Measurements from ENCODE around the gene MAPK10.
"Not testable (repeated sequence)": the region's sequence is repeated elsewhere in the genome, so short reads cannot be mapped to it uniquely, and the experiment has no call there.

MAPK10 gene

DNA sequence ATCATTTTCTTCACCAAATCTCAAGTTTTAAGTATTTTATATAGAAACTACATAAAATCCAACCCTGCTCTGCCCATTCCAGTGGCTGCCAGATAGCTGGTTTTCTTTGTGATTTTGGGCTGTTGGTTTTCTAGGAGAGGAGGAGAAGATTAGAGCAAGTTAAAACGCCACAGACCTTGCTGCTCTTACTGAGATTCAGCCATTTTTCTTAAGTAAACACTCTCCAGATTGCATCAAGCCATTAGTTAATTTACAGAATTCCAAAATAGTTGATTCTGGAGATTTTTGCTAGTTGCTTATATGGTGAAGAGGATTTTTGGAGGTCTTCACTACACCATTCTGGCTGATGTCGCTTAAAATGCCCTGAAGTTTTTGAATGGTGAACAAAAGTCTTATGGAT, 366.2 kb downstream of the MAPK10 start:
- DNase-seq (ENCODE audit: low read depth in 1 of 2, low spot score in 1 of 2): no peak

DNA sequence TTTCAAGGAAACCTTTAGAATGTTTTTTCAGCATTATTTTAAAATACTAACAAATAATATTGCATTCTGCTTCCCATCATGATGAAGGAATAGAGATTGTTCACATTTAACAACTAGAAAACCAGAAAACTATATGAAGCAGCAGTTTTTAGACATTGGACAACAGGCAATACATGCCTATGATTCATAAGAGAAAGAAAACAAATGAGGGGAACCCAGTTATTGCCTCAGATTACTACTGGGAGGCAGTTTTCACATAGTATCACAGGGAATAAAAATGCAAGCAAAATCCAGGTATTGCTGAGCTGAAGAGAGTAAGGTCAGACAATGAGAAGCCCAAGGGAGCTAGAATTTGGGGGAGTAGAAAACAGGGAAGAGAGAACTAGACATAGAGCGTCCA, 373.6 kb downstream of the MAPK10 start:
- no peak for DNase-seq (ENCODE audit: low read depth in 1 of 2, low spot score in 1 of 2)

DNA sequence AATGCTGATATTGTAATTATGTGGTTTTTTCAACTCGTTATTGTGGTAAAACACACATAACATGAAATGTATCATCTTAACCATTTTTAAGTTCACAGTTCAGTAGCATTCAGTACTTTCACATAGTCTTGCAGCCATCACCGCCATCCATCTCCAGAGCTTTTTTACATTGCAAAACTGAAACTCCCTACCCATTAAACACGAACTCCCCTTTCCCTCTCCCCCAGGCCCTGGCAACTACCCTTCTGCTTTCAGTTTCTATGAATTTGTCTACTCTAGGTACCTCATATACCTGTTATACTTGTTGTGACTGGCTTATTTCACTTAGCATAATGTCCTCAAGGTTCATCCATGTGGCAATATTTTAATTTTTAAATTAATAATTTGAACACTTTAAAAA, 380.6 kb downstream of the MAPK10 start:
- DNase-seq (ENCODE audit: low read depth in 1 of 2, low spot score in 1 of 2): no peak

DNA sequence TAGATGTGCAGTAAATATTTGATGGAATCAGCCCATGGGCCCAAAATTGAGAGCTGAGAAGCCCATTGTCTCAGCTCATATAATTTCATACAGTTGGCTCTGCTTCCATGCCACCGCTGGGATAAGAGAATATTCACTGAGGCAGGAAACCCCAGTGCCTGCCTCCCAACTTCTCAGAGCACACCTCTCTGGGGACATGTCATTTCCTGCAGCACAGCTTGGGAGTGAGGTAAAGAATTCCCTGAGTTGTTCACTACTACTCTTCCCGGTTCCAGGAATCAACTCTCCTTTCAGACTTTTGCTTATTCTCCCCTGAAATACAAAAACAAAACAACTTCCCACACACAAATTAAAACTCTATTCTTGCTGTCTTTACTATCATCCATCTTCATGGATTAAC, 389.3 kb downstream of the MAPK10 start:
- DNase-seq (ENCODE audit: low read depth in 1 of 2, low spot score in 1 of 2): no peak

DNA sequence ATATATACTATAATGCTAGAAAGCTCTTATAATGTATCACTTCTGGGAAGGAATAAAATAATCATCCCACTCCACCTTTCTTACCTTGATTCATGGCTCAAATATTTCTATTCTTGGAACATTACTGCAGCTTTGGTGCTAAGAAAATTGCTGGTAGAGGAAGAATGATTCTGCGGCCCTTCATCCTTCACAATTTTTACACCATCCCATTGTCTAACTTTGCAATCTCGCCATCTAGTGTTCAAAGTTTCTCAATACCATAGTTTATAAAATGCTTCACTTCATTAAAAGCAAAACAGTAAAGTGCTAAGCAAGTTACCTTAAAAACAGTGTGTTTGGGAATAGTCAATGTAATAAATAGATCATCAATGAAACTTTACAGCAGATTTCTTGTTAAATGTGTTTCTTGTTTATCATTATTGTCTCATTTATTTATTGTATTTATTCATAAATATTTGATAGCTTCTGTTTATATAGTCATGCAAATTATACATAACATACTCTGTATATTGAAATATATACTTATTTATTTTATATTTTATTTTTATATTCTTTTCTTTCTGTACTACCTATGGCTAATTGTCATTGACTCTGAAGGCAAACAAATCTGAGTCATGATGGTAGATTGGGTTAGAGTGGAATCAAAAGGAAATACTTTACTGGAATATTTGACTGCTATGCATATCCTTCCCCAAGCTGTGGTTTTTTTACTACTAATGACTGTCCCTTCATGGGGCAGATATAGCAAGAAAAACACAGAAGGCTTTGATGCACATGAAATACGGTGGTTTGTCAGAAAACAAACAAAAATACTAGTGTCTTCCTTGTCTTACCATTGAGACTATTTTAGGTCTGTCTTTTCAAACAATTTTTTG, 390.7 kb downstream of the MAPK10 start:
- no peak for DNase-seq (ENCODE audit: low read depth in 1 of 2, low spot score in 1 of 2)

DNA sequence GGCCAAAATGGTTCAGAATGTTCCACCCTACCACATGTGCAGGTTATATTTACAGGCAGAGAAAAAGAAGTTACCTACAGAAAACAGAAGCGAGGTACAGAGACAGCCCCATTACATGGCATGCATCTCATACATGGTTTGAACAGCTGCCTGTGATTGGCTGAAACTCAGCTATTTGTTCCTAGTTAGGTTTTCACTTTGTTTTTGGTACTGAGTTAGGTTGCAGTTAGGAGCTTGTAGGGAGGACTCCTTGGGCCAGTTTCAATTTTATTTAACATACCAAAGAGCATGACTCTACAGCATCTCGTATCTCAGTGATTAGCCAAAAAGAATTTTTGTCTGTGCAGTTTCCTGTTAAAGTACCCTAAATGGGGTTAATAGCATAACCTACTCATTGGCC, 392.0 kb downstream of the MAPK10 start:
- no peak for DNase-seq (ENCODE audit: low read depth in 1 of 2, low spot score in 1 of 2)

DNA sequence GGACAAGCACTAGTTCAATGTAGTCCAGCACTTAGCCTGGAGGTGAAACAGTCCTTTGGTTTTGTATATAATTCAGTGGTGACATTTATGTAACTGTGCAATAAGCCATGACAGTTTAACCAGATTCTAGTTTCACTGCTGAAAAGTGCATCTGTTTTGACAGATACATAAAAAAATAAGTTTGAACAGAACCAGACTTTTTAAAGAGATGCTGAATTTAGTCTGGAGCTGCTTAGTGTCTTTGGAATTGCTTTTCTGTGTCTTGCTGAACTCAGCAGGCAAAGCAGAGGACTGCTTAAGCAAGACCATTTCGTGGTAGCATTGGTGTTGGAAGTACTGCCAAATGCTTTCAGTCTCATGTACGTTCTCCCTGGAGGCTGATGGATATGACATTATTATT, 393.5 kb downstream of the MAPK10 start:
- DNase-seq (ENCODE audit: low read depth in 1 of 2, low spot score in 1 of 2): no peak

DNA sequence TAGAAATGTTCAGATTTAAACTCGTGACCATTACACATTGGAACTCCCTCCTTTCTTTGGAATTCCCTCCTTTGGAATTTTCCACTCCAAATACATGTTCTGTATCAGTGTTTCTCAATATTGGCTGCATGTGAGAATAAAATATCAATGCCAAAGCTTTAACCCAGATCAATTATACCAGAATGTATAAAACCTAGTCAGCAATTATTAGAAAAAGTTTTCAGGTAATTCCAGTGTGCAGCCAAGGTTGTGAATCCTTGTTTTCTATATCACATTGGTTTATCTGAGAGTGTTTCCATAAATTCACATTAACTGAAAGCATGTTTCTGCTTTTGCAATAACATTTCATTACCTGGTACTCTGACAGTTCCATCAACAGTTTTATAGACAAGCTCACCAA, 394.3 kb downstream of the MAPK10 start:
- DNase-seq (ENCODE audit: low read depth in 1 of 2, low spot score in 1 of 2): no peak

DNA sequence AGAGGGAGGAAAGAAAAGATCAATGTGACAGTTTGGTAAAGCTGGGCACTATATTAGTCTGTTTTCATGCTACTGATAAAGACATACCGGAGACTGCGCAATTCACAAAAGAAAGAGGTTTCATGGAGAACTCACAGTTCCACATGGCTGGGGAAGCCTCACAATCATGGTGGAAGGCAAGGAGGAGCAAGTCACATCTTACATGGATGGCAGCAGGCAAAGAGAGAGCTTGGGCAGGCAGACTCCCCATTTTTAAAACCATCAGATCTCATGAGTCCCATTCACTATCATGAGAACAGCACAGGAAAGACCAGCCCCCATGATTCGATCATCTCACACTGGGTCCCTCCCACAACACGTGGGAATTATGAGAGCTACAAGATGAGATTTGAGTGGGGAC, 394.8 kb downstream of the MAPK10 start:
- not testable (repeated sequence) for DNase-seq (ENCODE audit: low read depth in 1 of 2, low spot score in 1 of 2)

DNA sequence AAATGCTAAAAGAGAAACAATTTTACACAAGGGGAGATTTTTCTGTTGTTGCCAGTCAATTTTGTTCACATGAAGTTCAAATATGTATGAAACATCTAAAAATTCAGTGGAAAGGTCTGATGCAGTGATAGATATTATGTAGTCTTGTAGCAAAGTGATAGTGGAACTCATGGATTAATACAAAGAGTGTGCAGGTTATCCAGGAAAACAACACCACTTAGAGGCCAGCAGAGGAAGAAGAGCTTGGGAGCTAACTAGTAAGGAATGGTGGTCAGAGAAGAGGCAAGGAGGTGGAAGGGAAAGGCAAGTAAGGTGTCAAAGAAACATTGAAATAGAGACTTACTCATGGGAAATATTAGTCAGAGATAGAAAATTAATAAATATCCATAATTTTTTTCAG, 395.6 kb downstream of the MAPK10 start:
- DNase-seq (ENCODE audit: low read depth in 1 of 2, low spot score in 1 of 2): no peak

DNA sequence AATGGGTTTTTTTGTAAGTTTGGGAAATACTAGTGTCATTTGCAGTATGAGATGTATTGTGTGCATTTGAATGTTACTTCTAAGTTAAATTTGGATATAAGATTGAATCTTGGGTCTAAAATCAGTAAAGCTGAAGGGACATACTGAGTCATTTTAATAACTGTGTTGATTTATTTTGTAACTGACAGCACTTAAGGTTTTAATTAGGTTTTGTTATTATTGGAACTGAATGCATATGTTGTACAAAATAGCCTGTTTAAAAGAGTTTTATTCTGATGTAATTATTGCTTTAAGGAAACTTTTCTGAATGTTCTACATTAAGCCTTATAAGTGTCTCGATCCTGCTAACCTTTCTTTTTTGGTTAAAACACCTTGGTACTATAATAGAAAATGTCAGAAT, 396.6 kb downstream of the MAPK10 start:
- no peak for DNase-seq (ENCODE audit: low read depth in 1 of 2, low spot score in 1 of 2)

DNA sequence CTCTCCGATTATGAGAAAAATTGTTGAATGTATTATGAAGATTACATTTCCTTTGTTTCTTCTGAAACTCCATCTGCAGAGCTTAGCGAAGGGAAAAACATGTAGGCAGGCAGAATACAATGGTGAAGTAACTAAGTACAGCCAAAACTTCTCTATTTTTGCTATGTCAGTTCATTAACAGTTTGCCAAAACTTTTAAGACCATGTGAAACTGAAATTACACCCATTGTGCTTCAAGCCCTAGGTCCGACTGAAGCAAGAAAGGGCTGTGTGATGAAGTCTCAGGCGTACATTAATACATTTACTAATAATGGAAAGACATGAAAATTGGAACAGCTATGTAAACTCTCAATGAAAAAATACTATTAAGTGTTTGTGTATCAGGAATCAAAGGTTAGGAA, 398.0 kb downstream of the MAPK10 start:
- no peak for DNase-seq (ENCODE audit: low read depth in 1 of 2, low spot score in 1 of 2)

DNA sequence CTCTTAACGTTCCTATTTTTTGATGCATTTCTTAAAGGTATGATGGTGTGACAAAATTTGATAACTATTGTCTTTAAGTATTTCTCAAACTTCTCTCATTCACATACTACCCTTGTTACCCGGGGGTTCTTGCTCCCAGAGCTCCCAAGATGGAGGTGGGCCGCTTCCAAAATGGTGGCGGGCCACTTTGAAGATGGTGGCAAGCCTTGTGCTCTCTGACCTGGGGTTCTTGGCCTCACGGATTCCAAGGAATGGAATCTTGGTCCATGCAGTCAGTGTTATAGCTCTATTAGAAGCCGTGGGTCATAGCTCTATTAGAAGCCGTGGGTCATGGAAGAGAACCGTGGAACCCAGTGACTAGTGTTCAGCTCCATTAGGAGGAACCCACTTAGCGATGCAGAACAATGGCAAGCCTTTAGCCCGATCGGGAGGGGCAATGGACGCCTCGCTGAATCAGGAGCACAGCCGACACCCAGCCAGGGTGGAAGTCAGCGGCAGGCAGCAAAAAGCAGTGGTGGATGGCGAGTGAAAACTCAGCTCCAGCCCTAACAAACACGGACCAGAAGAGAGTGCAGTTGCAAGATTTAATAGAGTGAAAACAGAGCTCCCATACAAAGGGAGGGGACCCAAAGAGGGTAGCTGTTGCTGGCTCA, 403.4 kb downstream of the MAPK10 start:
- DNase-seq (ENCODE audit: low read depth in 1 of 2, low spot score in 1 of 2): no peak

DNA sequence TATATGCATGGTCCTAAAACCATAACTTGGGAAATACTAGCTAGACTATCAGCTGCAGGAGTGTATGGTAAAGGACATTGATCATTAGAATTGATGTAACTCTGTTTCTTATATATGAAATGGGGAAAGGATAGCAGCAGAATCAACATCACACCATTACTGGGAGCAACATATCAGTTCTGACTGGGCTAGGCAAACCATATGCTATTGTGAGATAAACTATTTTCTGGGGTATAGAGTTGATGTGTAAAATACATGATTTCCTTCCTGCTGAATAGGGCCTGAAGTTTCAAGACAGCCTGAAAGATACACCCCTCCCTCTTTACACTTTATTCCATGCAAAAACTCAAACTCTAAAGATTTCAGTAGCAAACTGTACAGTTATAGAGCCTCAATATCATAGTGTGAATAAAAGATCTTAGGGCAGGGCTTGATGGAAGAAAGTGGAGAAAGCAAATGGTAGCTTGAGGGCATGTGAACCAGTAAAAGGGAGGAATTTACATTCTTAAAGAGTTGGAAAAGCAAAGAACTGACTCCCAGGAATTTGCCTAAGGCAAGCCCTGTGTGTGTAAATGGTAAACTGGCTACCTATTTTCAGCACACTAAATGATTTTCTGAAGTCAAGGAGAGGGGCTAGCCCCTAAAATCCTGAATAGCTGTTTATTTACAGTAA, 404.1 kb downstream of the MAPK10 start:
- no peak for DNase-seq (ENCODE audit: low read depth in 1 of 2, low spot score in 1 of 2)

DNA sequence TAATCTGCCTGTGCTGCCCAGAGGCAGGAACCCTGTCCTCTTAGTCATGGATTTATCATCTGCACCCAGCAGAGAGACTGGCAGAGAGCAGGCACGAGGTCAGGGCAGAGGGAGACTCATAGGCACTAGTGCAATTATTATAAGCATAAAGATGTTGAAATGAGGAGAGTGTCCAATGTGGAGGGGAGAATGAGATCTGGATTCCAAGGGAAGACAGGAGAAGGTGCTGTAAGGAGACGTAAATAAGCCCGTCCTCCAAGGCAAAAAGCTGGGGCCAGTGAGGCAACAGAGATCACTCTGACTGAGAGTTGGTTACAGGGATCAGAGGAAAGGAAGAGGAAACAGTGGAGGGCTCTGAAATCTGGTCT, 406.2 kb downstream of the MAPK10 start:
- DNase-seq (ENCODE audit: low read depth in 1 of 2, low spot score in 1 of 2): no peak

DNA sequence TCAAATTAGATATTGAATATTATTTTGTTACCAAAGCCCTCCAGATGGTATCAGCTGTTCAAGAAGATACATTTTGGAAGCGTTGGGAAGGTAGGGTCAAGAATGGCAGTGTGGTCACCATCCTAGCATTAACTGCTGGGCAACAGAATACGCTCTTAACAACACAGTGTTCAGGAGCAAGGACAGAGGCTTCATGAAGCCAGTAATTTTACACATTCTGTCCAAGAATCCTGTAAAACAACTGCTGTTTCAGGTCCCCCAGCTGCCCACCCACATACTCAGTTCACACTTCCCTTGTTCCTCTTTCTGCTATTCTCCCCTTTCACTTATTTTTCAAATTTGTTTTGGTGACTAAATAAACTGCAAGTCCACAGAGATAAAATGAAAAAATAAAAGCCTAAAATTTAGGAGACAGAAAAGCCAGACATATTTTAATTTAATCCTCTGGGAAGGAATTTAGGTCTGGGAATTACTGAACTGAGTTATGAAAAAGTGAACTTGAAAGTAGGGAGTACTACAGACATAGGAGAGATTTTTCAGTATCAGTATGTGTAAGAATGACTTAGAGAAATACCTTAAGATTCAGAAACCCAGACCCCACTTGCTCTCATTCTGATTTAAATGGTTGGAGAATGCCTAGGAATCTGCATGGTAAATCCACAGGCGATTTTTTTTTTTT, 406.7 kb downstream of the MAPK10 start:
- no peak for DNase-seq (ENCODE audit: low read depth in 1 of 2, low spot score in 1 of 2)

DNA sequence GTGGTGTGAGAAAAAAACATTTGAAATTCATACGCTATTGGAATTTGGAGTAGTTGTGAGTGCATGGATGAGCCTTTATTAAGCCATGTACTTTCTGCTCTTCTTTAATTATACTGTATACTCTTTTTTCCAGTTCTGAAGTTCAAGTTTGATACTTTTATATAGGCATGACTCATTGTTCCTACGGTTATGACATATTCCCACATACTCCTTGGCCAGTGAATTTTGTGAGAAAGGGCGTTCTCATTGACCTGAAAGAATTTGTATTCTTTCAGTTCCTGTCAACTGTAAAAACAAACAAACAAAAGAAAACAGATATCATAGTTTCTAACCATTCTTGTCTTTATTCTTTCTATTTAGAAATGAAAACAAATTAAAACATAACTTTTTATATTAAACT, 407.3 kb downstream of the MAPK10 start:
- DNase-seq (ENCODE audit: low read depth in 1 of 2, low spot score in 1 of 2): no peak

DNA sequence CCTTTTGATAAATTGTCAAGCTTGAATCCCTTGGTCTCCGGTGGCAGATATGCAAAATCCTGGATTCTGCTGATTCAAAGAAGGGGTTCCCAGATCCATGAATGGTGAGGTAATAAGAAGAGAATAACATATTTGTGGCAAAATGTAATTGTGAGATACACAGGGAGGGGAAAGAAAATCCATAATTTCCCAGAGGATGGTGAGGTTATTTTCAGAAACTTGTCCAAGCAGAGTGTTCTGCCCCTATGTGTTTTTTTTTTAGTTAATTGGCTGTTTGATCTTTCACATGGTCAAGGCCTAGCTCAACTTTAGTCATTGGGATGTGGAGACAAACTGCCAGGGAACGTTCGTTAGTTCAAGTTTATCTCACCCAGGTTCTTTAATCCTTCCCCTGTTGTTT, 408.8 kb downstream of the MAPK10 start:
- no peak for DNase-seq (ENCODE audit: low read depth in 1 of 2, low spot score in 1 of 2)

DNA sequence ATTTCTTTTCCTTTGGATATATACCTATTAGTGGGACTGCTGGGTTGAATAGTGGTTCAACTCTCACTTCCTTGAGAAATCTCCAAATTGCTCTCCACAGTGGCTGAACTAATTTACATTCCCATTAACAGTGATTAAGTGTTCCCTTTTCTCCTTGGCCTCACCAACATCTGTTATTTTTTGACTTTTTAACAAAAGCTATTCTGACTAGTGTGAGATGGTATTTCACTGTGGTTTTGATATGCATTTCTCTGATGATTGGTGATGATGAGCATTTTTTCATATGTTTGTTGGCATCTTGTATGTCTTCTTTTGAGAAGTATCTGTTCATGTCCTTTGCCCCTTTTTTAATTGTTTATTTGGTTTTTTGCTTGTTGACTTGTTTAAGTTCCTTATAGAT, 413.0 kb downstream of the MAPK10 start:
- no peak for DNase-seq (ENCODE audit: low read depth in 1 of 2, low spot score in 1 of 2)

DNA sequence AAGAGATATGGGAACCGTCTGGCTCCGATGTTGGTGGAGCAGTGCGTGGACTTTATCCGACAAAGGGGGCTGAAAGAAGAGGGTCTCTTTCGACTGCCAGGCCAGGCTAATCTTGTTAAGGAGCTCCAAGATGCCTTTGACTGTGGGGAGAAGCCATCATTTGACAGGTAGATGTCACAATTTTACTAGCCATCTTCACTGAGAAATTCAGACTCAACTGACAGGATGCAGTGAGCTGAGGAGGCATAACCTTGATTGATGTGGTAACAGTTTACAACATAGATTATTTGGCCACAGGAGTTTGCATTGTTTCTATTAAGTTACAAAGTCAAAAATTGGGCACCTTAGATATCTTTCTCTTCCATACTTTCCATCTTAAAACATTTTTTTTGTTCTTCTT, 417.7 kb downstream of the MAPK10 start:
- DNase-seq (ENCODE audit: low read depth in 1 of 2, low spot score in 1 of 2): no peak

DNA sequence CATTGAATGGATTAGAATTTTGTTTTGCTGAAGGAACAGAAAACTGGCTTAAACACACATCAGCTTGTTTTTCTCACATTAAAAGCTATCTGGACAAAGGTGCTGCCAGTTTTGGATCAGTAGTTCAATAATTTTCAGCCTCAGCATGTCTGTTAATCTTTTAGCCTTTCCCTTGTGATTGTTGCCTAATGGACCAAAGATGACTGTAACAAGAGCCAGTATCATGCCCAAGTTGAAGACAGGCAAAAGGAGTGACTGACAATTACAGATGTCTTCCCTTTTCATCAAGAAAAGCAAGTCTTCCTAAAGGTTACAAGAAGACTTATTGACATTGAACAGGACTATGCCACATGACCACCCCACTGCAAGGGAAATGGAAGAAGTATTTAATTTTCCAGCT, 419.7 kb downstream of the MAPK10 start:
- DNase-seq (ENCODE audit: low read depth in 1 of 2, low spot score in 1 of 2): no peak
